NCI-H69 (cell line): ENCODE measurements around the gene RNF39.
"Not testable (repeated sequence)": the region's sequence is repeated elsewhere in the genome, so short reads cannot be mapped to it uniquely, and the experiment has no call there.

Experiments used
- DNase-seq: peaks from one replicate; lab custom pipeline; 2025; lab: John Stamatoyannopoulos, UW

RNF39 gene

GRCh38 chr6:30075094-30075789 lies at the start of gene RNF39:
RNF39 (minus strand) TSS chr6:30075769; CDS start chr6:30075585, 184 bp downstream.
- DNase-seq = peak; percentile 35

GRCh38 chr6:30122515-30122914 lies 46.9 kb upstream of the RNF39 start:
- peak; percentile 30 for DNase-seq

- no peak for DNase-seq
Observed at GRCh38 chr6:30121446-30122366, 46.1 kb upstream of the RNF39 start.

- not testable (repeated sequence) for DNase-seq
Observed at GRCh38 chr6:30118691-30119090, 43.1 kb upstream of the RNF39 start.

GRCh38 chr6:30116724-30117123 lies 41.2 kb upstream of the RNF39 start:
- DNase-seq = no peak

- no peak for DNase-seq
Observed at GRCh38 chr6:30113841-30114240, 38.3 kb upstream of the RNF39 start.

GRCh38 chr6:30113003-30113759 lies 37.6 kb upstream of the RNF39 start, which contains the start of gene TRIM31:
TRIM31 (minus strand) TSS chr6:30113090; CDS start chr6:30112805, 285 bp downstream.
- no peak for DNase-seq

GRCh38 chr6:30112402-30112994 lies 36.9 kb upstream of the RNF39 start:
- DNase-seq = no peak

GRCh38 chr6:30111266-30111856 lies 35.8 kb upstream of the RNF39 start:
- DNase-seq = no peak

GRCh38 chr6:30104661-30105060 lies 29.1 kb upstream of the RNF39 start:
- DNase-seq = no peak

- no peak for DNase-seq
Observed at GRCh38 chr6:30103872-30104179, 28.3 kb upstream of the RNF39 start.

- peak; percentile 92 for DNase-seq
Observed at GRCh38 chr6:30102970-30103871, 27.7 kb upstream of the RNF39 start.

- no peak for DNase-seq
Observed at GRCh38 chr6:30102414-30102969, 26.9 kb upstream of the RNF39 start.

- DNase-seq = peak; percentile 94
Observed at GRCh38 chr6:30101444-30102413, 26.2 kb upstream of the RNF39 start.

GRCh38 chr6:30100585-30101443 lies 25.2 kb upstream of the RNF39 start:
- DNase-seq = peak; percentile 71

- no peak for DNase-seq
Observed at GRCh38 chr6:30100154-30100553, 24.6 kb upstream of the RNF39 start.

- no peak for DNase-seq
Observed at GRCh38 chr6:30097902-30098768, 22.6 kb upstream of the RNF39 start.
